Measurements from ENCODE around the gene AGO3.

- TF ChIP-seq POLR2AphosphoS5 (IDR thresholded peaks at IDR 0.05) (no peak), POLR2A (IDR thresholded peaks at IDR 0.05) (no peak)
- TF ChIP-seq, protein P1, sequence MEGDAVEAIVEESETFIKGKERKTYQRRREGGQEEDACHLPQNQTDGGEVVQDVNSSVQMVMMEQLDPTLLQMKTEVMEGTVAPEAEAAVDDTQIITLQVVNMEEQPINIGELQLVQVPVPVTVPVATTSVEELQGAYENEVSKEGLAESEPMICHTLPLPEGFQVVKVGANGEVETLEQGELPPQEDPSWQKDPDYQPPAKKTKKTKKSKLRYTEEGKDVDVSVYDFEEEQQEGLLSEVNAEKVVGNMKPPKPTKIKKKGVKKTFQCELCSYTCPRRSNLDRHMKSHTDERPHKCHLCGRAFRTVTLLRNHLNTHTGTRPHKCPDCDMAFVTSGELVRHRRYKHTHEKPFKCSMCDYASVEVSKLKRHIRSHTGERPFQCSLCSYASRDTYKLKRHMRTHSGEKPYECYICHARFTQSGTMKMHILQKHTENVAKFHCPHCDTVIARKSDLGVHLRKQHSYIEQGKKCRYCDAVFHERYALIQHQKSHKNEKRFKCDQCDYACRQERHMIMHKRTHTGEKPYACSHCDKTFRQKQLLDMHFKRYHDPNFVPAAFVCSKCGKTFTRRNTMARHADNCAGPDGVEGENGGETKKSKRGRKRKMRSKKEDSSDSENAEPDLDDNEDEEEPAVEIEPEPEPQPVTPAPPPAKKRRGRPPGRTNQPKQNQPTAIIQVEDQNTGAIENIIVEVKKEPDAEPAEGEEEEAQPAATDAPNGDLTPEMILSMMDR (IDR thresholded peaks at IDR 0.05) = no peak
Observed at GRCh38 chr1:35936838-35937237, 5.9 kb downstream of the AGO3 start.
